ENCODE measurements around the gene NCEH1. TPM values are rescaled to one million over a fixed set of nuclear protein-coding genes. Genes with fewer than 3 reads are reported as not detected.
A peak's percentile ranks its signal among the peaks of the same experiment; 100 is the strongest.

Gene NCEH1
- total and polyA plus RNA-seq, 10 donors = 3.8 to 30.7 (median 16.9) TPM

GRCh38 chr3:172634948-172635347 is 75.9 kb downstream of the NCEH1 start:
- WGBS, 5 donors = 85 to 91% (median 89%) methylated on average over 3 of the region's 3 CpGs
- H3K4me1 ChIP-seq = no peaks in the 10 kb centered on the region
- no peak overlapping the region for H3K27ac ChIP-seq
- no peak overlapping the region for H3K4me3 ChIP-seq
- intact Hi-C loops (cut with DNase I; ENCODE audit: low total_unique reads) = no loop called here
- DNase-seq = no peak
- peaks cover 0 to 62% (median 10%) of the 10 kb centered on the region in 6 donors for H3K36me3 ChIP-seq
- no peaks in the 10 kb centered on the region for H3K9me3 ChIP-seq
- TF ChIP-seq POLR2A (IDR thresholded peaks at IDR 0.05) (no peak), CTCF (IDR thresholded peaks at IDR 0.05 in 8 of 11, conservative IDR thresholded peaks at IDR 0.05 in 3 of 11) (no peak), POLR2AphosphoS5 (IDR thresholded peaks at IDR 0.05) (no peak)
- H3K27me3 ChIP-seq (replicated peaks in 1 of 7) = no peaks in the 10 kb centered on the region

GRCh38 chr3:172630316-172630715 is 80.6 kb downstream of the NCEH1 start:
- no peak for TF ChIP-seq POLR2AphosphoS5 (IDR thresholded peaks at IDR 0.05)
- TF ChIP-seq POLR2A (IDR thresholded peaks at IDR 0.05) = no peak
- no peak for TF ChIP-seq CTCF (IDR thresholded peaks at IDR 0.05 in 8 of 11, conservative IDR thresholded peaks at IDR 0.05 in 3 of 11)
- no peaks in the 10 kb centered on the region for H3K9me3 ChIP-seq
- H3K4me1 ChIP-seq = peaks cover 0 to 6% (median 0%) of the 10 kb centered on the region in 6 donors
- intact Hi-C loops (cut with DNase I; ENCODE audit: low total_unique reads) = no loop called here
- no peaks in the 10 kb centered on the region for H3K27me3 ChIP-seq (replicated peaks in 1 of 7)
- DNase-seq = no peak
- no peak overlapping the region for H3K4me3 ChIP-seq
- WGBS, 5 donors = 64 to 86% (median 83%) methylated on average over 1 of the region's 1 CpG
- peaks cover 0 to 35% (median 9%) of the 10 kb centered on the region in 6 donors for H3K36me3 ChIP-seq
- H3K27ac ChIP-seq = no peak overlapping the region

GRCh38 chr3:172629470-172629869 is 81.4 kb downstream of the NCEH1 start:
- Histone ChIP-seq H3K27me3 (replicated peaks in 1 of 7) (no peaks in the 10 kb centered on the region), H3K9me3 (no peaks in the 10 kb centered on the region), H3K4me1 (peaks cover 0 to 6% (median 0%) of the 10 kb centered on the region in 6 donors), H3K4me3 (no peak overlapping the region), H3K36me3 (peaks cover 0 to 27% (median 7%) of the 10 kb centered on the region in 6 donors), H3K27ac (no peak overlapping the region)
- no peak for TF ChIP-seq CTCF (IDR thresholded peaks at IDR 0.05 in 8 of 11, conservative IDR thresholded peaks at IDR 0.05 in 3 of 11)
- TF ChIP-seq POLR2A (IDR thresholded peaks at IDR 0.05) = no peak
- TF ChIP-seq POLR2AphosphoS5 (IDR thresholded peaks at IDR 0.05) = no peak
- WGBS, 5 donors = 84 to 93% (median 91%) methylated on average over 5 of the region's 5 CpGs
- DNase-seq = no peak
- intact Hi-C loops (cut with DNase I; ENCODE audit: low total_unique reads) = no loop called here

GRCh38 chr3:172627057-172627809 is 83.6 kb downstream of the NCEH1 start:
- intact Hi-C loops (cut with DNase I; ENCODE audit: low total_unique reads) = no loop called here
- H3K36me3 ChIP-seq = peaks cover 0 to 7% (median 0%) of the 10 kb centered on the region in 6 donors
- 51 to 73% (median 58%) methylated on average over 5 of the region's 5 CpGs for WGBS, 5 donors
- H3K9me3 ChIP-seq = no peaks in the 10 kb centered on the region
- TF ChIP-seq POLR2A (IDR thresholded peaks at IDR 0.05) (no peak), CTCF (IDR thresholded peaks at IDR 0.05 in 8 of 11, conservative IDR thresholded peaks at IDR 0.05 in 3 of 11) (no peak), POLR2AphosphoS5 (IDR thresholded peaks at IDR 0.05) (no peak)
- DNase-seq = no peak
- H3K27ac ChIP-seq = peak overlapping the region in 7 of 8 donors; percentile 3 to 60 (median 29)
- H3K27me3 ChIP-seq (replicated peaks in 1 of 7) = no peaks in the 10 kb centered on the region
- H3K4me3 ChIP-seq = no peak overlapping the region
- peaks cover 0 to 18% (median 2%) of the 10 kb centered on the region in 6 donors for H3K4me1 ChIP-seq

Data from spleen (tissue), 11 donors.